SK-N-MC (cell line): ENCODE measurements around the gene ZDHHC22.

Experiments
- EZH2 ChIP-seq: fragments of 200-600 bp; sonication (generic); IDR thresholded peaks from one replicate; pipeline ENCODE4 v1.6.1; 2017; ENCODE audit warnings: antibody characterized with exemption
- FOXP2 ChIP-seq: optimal IDR thresholded peaks from 2 replicates; pipeline ENCODE3; 2011; ENCODE audit warnings: mild to moderate bottlenecking, moderate library complexity; ENCODE audit not compliant: insufficient read depth; ENCODE audit errors: extremely low read length, control extremely low read depth

- no peak for TF ChIP-seq EZH2
- no peak for TF ChIP-seq FOXP2
Measured at GRCh38 chr14:77122526-77123125, 19.0 kb downstream of the ZDHHC22 start.
